Left colon (tissue), 2 donors: ENCODE measurements around the gene RNASE12. TPM values are rescaled to one million over a fixed set of nuclear protein-coding genes. Genes with fewer than 3 reads are reported as not detected.
"Not testable (repeated sequence)": the region's sequence is repeated elsewhere in the genome, so short reads cannot be mapped to it uniquely, and the experiment has no call there.

ENCODE experiments used
- ATAC-seq: fragments of 200-7000 bp; cut with Tn5 transposase; one replicate; pipeline ENCODE4 v1.9.1; 2020; ENCODE audit warnings: mild to moderate bottlenecking, moderate library complexity
- DNase-seq, 2 donors: peaks; one replicate each; pipeline ENCODE4 v3.0.0-alpha.2; 2020
- intact Hi-C, 2 donors: fragments of 100-400 bp; cut with DNase I in 1 of 2; cut with micrococcal nuclease in 1 of 2; formaldehyde crosslinking; loops; one replicate each; pipeline versions ENCODE4 v1.11.2 to v1.14.0; 2022; cut with DNase I, micrococcal nuclease
- long read RNA-seq: library from polyadenylated mRNA; unstranded; transcript quantifications from one replicate; pipeline ENCODE4 v2.0.0, GENCODE V29; 2021
- total RNA-seq, 2 donors: library from RNA; stranded (reverse); fragmentation: NEBNext Ultra II Directional; extraction: Animal tissue kit (Norgen Biotek cat#: 25700); gene quantifications; one replicate each; pipeline ENCODE4 v1.2.1, GENCODE V29; 2021
- donor health status: DM: no; HTN: no; CAD: no.
- donor health status: DM: yes; HTN: yes; CAD: no.

RNASE12 gene, protein sequence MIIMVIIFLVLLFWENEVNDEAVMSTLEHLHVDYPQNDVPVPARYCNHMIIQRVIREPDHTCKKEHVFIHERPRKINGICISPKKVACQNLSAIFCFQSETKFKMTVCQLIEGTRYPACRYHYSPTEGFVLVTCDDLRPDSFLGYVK
- total RNA-seq, result not detected
- long read RNA-seq, result 0 reads

- ATAC-seq, result no peak
- DNase-seq, result no peak
- intact Hi-C loops, result no loop called here
Observed at GRCh38 chr14:20591235-20591634, at the start of gene RNASE12. RNASE12 (minus strand) TSS chr14:20591376; CDS start chr14:20590723, 653 bp downstream.

- DNase-seq (no peak), ATAC-seq (peak; percentile 49)
- intact Hi-C loops, result no loop called here
Observed at GRCh38 chr14:20632831-20633691, 41.9 kb upstream of the RNASE12 start.

DNA sequence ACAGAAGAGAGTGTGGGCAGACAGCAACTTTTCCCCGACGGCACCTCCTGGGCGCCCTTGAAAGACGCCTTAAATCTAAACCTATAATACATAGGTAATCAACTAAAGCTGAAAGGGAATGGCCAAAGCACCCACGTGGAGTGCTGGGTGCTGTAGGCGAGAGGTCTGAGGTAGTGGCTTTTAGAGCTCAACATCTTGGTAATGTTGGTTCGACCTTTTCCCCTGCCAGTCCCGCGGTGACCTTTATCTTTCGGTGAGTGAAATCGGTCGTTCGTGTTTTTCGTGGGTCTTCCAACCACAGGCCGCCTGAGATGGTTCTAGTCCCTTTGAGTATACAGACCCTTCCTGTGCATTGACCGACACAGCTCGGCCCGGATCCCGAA lies 41.3 kb upstream of the RNASE12 start:
- ATAC-seq (peak; percentile 15), DNase-seq (no peak)

DNA sequence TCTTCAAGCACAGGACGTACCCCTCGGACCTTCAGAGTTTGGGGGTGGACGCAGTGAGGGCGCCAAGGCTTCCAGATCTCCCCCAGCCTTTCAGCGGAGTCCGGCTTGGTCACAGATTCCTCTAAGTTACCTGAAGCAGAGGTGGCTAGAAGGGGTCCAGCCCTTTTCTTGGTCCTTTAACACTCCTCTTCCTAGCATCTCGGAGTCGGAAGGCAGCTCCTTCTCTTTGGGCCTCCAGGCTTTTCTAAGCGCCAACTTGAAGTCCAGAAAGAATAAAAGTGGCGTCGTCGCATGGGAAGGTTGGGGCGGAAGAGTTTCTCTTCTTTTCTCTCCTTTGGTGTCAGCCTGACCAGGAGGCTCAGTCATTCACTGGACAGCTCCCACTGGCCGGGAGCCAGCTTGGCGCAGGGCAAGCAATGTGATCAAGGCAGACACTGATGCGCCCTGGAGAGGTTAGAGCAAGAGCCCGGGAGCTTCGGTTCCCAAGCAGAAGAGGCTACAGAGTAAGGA lies 40.8 kb upstream of the RNASE12 start:
- intact Hi-C loops, result no loop called here
- ATAC-seq (peak; percentile 82), DNase-seq (peak; percentile 72 to 81)

More for the DNA sequence above, 41.3 kb upstream of the RNASE12 start:
- intact Hi-C loops, result no loop called here

- intact Hi-C loops, result no loop called here
- ATAC-seq (peak; percentile 53), DNase-seq (peak in 1 of 2 donors; percentile 50)
Observed at GRCh38 chr14:20631023-20631879, 40.1 kb upstream of the RNASE12 start.

DNA sequence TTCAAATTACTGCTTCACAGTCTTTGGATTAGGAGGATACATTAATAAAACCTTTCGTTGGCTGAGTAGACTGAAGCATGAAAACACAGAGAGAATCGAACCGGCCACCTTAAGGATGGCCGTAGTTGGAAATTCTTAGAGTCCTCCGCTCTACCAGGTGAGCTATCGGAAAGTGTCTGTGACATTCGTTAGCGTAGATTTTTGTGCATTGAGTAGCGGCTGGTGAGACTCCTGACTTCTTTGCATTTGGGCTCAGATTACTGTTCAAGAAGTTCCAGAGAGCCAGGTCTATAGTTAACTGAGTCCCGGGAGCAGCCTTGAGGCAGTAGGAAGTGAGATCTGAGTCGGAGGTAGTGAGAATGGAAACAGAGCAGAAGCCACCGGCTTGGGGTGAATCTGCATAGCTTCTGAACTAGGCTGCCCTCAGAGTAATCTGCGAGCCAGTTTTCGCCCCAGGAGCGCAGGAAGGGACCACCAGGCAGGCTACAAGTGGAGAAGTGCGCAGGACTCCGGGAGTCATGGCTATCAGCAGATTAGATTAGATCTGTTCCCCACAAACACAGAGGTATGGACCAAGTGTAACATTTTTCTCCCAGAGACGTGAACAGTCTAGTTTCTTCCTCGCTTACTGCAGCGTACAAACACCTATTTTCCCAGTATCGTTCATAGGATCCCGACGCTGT lies 39.3 kb upstream of the RNASE12 start:
- ATAC-seq (peak; percentile 60), DNase-seq (no peak)
- intact Hi-C loops, result no loop called here

GRCh38 chr14:20628063-20628854 lies 37.1 kb upstream of the RNASE12 start:
- intact Hi-C loops, result no loop called here
- DNase-seq, result no peak

DNA sequence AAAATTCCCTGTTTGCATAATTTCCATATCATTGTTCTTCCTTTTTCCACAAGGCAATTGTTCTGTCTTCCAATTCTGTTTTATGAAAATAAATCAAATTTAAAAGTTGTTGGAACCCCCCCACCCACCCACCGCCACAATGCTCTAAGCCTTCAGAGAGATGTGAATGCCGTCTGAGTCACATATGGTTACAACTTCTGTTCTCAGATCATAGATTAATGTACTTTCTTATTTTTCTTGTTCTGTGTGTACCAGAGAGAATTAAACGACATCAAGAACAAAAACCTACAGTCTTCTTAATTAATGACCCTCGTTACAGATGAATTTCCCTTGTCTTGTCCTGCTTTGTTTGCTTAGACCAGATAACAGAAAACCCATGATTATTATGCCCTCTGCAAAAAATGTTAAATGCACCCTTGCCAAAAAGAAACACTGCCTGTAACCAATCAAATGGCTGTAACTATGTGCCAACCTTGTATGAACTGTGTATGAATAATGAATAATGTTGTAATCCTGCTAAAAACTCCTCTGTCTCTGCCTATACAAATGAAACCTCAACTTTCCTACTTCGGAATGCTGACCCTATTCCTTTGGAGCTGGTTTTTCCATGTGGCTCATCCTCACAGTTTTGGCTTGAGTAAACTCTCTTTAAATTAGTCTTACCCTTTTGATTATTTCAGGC lies 36.3 kb upstream of the RNASE12 start:
- intact Hi-C loops, result no loop called here
- DNase-seq, result no peak
- no peak for ATAC-seq

More at GRCh38 chr14:20628063-20628854, 37.1 kb upstream of the RNASE12 start:
- ATAC-seq, result no peak

DNA sequence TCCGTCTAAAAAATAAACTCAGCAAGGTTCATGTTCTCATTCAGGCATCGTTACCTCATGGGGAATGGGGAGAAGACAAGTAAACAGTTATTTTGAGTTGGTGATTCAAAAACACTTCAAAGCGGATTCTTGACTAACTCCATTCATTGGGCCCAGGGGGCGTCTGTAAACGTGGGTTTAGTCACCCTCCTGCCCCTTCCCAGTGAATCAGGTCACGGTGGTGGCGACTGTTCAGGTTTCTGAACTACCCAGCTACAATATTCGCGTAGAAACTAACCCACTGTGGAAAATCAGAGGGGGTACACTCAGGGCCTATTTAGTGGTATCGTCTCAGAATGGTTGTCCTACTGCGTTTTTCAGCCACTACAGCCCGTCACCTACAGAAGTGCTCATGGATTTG lies 35.1 kb upstream of the RNASE12 start:
- ATAC-seq (no peak), DNase-seq (no peak)
- intact Hi-C loops, result no loop called here

DNA sequence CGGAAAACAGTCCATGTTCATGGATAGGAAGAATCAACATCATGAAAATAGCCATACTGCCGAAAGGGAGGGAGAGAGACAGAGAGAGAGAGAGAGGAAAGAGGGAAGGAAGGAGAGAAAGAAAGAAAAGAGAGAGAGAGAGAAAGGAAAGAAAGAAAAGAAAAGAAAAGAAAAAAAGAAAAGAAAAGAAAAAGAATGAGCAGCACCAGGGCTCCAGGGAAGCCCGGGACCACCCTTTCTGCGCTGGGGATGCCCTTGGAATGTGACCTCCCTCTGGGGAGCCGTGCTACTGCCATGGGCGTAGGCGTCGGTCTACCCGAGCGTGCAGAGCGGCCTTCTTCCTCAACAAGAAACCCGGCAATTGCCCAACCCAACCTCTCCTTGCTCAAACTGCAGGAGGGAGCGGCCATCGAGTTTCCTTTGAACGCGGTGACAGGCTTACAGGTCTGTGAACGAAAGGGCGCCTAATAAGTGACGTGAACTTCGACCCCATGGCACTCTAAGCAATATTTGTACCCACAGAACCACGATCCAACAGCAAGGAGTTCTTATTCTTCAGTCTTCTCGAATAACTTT lies 33.4 kb upstream of the RNASE12 start:
- ATAC-seq (peak; percentile 98), DNase-seq (peak; percentile 79 to 86)
- intact Hi-C loops, result no loop called here

- intact Hi-C loops, result no loop called here
- no peak for DNase-seq
Observed at GRCh38 chr14:20623798-20624197, 32.6 kb upstream of the RNASE12 start.

GRCh38 chr14:20622816-20623291 lies 31.7 kb upstream of the RNASE12 start:
- ATAC-seq, result no peak
- DNase-seq, result no peak

More at GRCh38 chr14:20623798-20624197, 32.6 kb upstream of the RNASE12 start:
- no peak for ATAC-seq

GRCh38 chr14:20620798-20621478 lies 29.8 kb upstream of the RNASE12 start:
- no peak for DNase-seq
- peak; percentile 55 for ATAC-seq
- intact Hi-C loops, result no loop called here

More at GRCh38 chr14:20622816-20623291, 31.7 kb upstream of the RNASE12 start:
- intact Hi-C loops, result no loop called here

DNA sequence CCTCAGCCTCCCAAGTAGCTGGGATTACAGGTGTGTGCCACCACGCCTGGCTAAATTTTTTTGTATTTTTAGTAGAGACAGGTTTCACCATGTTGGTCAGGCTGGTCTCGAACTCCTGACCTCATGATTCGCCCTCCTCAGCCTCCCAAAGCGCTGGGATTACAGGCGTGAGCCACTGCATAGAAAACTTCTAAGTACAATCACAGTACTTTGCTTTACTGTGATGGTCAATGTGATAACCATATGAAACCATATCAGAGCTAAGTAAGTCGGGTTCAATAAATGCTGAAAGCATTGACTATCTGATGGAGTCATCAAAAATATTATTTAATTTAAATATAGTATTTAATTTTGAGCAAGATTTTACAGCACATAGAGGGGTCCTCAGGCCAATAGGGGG lies 28.5 kb upstream of the RNASE12 start:
- not testable (repeated sequence) for ATAC-seq, DNase-seq
- intact Hi-C loops, result loop anchor here (10.0 kb wide), 2 partner anchors 65 to 355 kb away; partner anchors contain the start of genes ANG (in 1 of the 2) and RNASE4 (in 1 of the 2)

DNA sequence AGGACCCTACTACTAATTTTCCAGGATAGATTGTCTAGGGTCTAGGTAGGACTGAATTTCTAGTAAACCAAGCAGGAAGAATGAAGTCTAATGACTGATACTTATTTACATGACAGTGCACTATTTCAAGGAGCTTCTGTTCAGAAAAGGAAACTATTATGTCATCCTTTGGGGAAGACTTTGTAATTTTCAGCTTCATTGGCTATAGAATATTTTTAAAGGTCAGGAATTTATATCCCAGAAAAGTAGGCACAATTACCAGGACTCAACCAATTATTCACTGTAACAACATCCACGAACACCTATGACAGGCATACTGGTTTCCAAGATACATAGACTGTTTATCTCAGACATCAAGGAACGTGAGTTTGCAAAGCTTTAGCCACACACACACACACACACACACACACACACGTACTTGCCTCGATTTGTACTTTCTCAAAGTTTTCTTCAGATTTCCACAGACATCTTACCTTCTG lies 27.1 kb upstream of the RNASE12 start:
- DNase-seq (no peak), ATAC-seq (no peak)
- intact Hi-C loops, result loop anchor here (10.0 kb wide), 2 partner anchors 66 to 356 kb away; partner anchors contain the start of genes ANG (in 1 of the 2) and RNASE4 (in 1 of the 2)
